NCI-H1092 treated with DMSO at 0.1 percent for 48 hours (cell line): ENCODE data around the gene KAZN.

Experiments
- DNase-seq: peaks from one replicate; lab custom pipeline; 2025; lab: John Stamatoyannopoulos, UW

The KAZN gene

GRCh38 chr1:15158506-15159165 is 560.2 kb downstream of the KAZN start:
- no peak for DNase-seq

GRCh38 chr1:15159166-15159555 is 560.7 kb downstream of the KAZN start:
- DNase-seq = no peak

GRCh38 chr1:15160626-15161025 is 562.1 kb downstream of the KAZN start:
- DNase-seq = no peak

- DNase-seq = no peak
Observed at GRCh38 chr1:15167386-15167785, 568.9 kb downstream of the KAZN start.
